Astrocyte of the cerebellum (primary cell): ENCODE results near the gene PDGFC.

Experiments
- DNase-seq: peaks from one replicate; pipeline ENCODE4 v3.0.0-alpha.2; 2011; ENCODE audit warnings: low read depth
- H3K4me3 ChIP-seq: 2 replicates; pipeline ENCODE4 v1.5.1; 2011; ENCODE audit warnings: mild to moderate bottlenecking, low read depth, low read length, moderate library complexity
- in situ Hi-C: cut with HindIII; loops from 2 replicates; pipeline ENCODE4 v1.10.0; 2017; ENCODE audit warnings: low sequenced_read_pairs
- TF ChIP-seq, protein P1 (sequence below): IDR thresholded peaks from 2 replicates; pipeline ENCODE4 v1.5.1; 2012; ENCODE audit warnings: low read length, low read depth, moderate library complexity, mild to moderate bottlenecking; ENCODE audit errors: missing control alignments

The PDGFC gene

DNA sequence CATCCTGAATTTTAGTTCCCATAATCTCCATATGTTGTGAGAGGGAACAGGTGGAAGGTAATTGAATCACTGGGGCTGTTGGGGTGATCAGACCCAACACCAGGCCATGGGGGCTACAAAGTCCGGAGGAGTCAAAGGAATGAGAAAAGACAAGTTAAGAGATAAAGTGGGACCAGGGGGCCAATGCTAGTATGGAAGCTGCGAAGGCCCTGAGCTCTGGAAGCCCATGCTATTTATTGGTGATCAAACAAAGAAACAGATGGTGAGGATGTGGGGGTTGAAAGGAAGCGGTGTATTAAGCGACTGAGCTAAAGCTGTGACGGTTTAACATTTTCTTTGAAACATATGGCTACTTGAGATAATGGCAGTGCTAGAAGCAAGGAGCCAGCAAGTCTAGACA, 132.8 kb downstream of the PDGFC start:
- in situ Hi-C loops: no loop called here
- no peak for DNase-seq
- H3K4me3 ChIP-seq: no peak overlapping the region
- TF ChIP-seq, protein P1, sequence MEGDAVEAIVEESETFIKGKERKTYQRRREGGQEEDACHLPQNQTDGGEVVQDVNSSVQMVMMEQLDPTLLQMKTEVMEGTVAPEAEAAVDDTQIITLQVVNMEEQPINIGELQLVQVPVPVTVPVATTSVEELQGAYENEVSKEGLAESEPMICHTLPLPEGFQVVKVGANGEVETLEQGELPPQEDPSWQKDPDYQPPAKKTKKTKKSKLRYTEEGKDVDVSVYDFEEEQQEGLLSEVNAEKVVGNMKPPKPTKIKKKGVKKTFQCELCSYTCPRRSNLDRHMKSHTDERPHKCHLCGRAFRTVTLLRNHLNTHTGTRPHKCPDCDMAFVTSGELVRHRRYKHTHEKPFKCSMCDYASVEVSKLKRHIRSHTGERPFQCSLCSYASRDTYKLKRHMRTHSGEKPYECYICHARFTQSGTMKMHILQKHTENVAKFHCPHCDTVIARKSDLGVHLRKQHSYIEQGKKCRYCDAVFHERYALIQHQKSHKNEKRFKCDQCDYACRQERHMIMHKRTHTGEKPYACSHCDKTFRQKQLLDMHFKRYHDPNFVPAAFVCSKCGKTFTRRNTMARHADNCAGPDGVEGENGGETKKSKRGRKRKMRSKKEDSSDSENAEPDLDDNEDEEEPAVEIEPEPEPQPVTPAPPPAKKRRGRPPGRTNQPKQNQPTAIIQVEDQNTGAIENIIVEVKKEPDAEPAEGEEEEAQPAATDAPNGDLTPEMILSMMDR: no peak

DNA sequence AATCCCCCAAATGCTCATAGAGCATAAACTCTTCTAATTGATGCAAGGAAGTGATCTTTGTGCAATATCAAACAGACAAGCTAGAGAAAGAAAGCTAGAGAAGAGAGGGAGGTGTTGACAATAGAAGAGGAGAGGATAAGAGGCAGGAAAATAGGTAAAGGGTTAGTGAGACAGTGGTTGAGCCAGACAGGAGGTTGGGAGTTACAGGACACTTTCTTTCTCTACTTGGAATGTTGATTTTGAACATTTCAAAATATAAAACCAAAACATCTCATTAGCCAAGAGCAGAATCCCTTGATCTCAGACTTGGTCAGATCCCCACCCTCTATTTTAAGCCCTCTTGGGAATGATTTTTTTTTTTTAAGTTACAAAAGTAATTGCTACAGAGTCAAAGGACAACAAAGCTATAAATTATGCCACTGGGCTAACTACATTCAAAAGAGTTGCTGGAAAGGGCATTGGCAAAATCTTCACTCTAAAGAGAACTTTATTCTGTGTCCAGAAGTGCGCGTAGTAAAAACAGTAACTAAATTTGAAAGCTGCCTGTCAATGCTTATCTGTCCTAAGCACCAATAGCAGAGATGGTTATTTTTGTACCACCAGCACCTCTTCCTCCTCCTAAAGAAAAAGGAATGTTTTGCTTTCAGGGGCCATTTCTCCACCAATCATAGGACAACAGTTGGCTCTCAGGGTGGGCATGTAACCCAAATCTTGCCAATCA, 133.8 kb downstream of the PDGFC start:
- no peak overlapping the region for H3K4me3 ChIP-seq
- in situ Hi-C loops: no loop called here
- DNase-seq: no peak
- TF ChIP-seq, protein P1: no peak

DNA sequence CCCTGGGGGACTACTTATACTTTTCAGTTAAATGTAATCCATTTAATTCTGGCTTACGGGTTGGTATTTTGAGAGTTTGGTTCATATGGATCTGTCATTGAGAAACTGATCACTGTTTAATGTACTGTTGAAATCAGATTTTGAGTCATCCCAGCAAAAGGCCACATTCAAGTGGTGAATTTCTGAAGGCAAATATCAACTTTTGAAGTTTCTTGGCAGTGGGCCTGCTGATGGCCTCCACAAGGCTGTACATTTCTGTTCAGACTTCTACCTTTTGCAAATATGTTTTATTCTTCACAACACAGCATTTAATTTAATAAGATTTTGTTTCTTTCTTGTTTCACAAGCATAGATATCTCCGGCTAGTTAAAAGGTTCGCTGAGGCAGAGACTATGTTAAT, 138.7 kb downstream of the PDGFC start:
- no peak overlapping the region for H3K4me3 ChIP-seq
- TF ChIP-seq, protein P1: no peak
- in situ Hi-C loops: no loop called here
- DNase-seq: no peak

DNA sequence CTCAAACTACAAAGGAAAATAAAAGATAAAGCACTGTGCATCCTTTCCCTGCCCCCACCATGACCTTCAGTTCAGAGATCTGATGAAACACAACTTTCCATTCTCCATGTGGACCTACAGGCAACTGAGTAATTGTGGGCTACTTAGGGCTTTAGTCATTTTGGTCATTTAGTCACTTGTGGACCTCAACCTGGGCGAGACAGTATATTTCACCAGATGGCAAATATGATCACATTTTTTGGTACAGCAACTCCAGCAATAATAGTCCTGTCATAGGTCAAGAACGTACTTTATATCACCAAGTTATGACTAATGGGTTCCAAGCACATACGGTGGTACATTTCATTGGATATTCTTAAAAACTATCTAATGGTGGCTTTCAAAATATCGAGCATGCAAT, 141.2 kb downstream of the PDGFC start:
- DNase-seq: no peak
- H3K4me3 ChIP-seq: no peak overlapping the region
- TF ChIP-seq, protein P1: no peak
- in situ Hi-C loops: no loop called here

DNA sequence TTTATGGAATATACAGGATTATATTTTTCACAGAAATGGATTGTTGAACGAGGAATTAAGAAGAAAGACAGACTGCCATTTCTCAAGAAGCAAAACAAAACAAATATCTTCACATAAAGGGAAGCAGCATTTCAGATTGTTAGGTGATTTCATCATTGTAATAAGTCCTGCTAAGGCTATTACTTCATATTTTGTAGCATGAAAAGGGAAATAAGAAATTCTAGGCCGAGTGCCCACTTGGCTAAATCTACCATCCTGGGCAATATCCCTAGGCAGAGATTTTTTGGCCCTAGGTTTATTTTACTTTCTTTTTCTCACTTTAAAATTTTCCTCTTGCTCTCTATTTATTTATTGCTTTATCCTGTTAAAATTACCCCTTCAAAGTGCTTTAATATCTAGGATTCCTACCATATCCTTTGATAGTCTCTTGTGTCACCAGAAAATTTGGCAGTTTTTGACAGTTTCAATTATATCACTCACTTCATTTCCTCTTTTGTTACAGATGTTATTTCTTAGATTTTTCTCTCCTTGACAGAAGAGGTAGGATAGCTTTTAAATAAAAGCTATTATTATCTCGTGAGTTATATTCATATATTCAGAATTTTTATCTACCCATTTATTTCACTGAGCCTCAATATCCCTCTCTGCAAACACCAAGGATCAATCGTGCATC, 142.3 kb downstream of the PDGFC start:
- H3K4me3 ChIP-seq: peak overlapping the region; percentile 1
- in situ Hi-C loops: no loop called here
- TF ChIP-seq, protein P1: no peak
- DNase-seq: peak; percentile 55

DNA sequence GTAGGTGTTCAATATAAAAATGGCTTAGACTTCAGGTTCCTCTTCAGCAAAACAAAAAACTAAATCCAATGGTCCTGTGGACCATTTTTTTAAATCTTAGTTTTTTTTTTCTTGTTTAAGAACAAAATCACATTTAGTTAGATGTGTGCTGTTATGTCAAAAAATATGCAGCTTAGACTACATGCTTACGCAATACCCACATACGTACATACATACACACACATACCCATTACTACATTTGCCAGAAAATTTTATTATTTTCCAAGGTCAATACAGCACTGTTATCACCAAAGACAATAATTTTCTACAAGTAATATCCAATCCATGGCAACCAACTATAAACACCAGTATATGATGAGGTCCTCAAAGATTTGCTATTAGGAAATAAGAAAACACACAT, 144.1 kb downstream of the PDGFC start:
- in situ Hi-C loops: no loop called here
- no peak for DNase-seq
- TF ChIP-seq, protein P1: no peak
- H3K4me3 ChIP-seq: no peak overlapping the region
